ENCODE measurements around the gene RBM22. TPM values are rescaled to one million over a fixed set of nuclear protein-coding genes. Genes with fewer than 3 reads are reported as not detected.

The RBM22 gene
- total RNA-seq, 5 donors from 2014 or later (not counting 1 experiment from before 2014, with no cell fraction given): 73.3 to 98.8 (median 82.3) TPM

DNA sequence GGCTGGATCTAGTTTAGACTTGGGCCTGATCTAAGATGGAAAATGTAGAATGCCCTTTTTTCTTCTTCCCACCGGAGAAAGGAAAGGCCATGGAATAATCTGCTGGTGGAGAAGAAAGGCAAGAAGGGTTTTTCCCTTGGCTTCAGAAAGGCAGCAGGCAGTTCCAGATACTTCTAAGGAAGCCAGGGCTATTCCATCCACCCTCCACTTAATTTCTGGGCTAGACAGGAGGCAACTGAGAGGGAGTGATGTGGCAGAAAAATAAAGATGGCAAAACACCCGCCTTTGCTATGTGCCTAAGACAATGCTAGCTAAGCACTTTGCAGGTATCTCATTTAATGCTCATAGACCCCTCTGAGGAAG is 29.9 kb downstream of the RBM22 start:
- no CpG with 5 or more reads among the region's 2 CpGs for WGBS (ENCODE audit: insufficient coverage)
- H3K27me3 Mint-ChIP-seq: peaks cover 12 to 24% of the 10 kb centered on the region in 2 donors
- H3K36me3 ChIP-seq (ENCODE audit: control insufficient read depth in 2 of 2, extremely low read depth in 1 of 2, insufficient read depth in 1 of 2, low read length in 1 of 2): no peaks in the 10 kb centered on the region
- H3K4me1 ChIP-seq (ENCODE audit: control insufficient read depth in 1 of 2, extremely low read depth in 1 of 2, insufficient read depth in 2 of 2, low read length in 2 of 2): peaks cover 0 to 19% of the 10 kb centered on the region in 2 experiments
- H3K4me1 Mint-ChIP-seq: peaks cover 0 to 17% (median 12%) of the 10 kb centered on the region in 3 donors
- H3K36me3 Mint-ChIP-seq: no peaks in the 10 kb centered on the region
- ChIA-PET POLR2A (interaction anchor here in 1 of 2 donors (0.6 kb wide), 1 partner anchor 27 kb away, joined by 5 read pairs; no protein-coding TSS in a partner anchor), CTCF (interaction anchor here (0.6 to 1.0 kb wide), 2 partner anchors 26 to 176 kb away, joined by 3 to 5 read pairs; partner anchors contain the start of gene IRGM (in 1 of the 2))
- H3K4me3 ChIP-seq (ENCODE audit: control insufficient read depth in 1 of 2, extremely low read depth in 1 of 2, low read length in 1 of 2): no peak overlapping the region
- H3K27ac ChIP-seq (ENCODE audit: low read length): no peak overlapping the region
- ATAC-seq (replicated peaks in 1 of 4): no peak
- peak overlapping the region; percentile 52 to 76 (median 61) for H3K4me3 Mint-ChIP-seq
- H3K27ac Mint-ChIP-seq: no peak overlapping the region
- H3K9me3 ChIP-seq: no peaks in the 10 kb centered on the region
- no peaks in the 10 kb centered on the region for H3K9me3 Mint-ChIP-seq
- DNase-seq: no peak
- peaks cover 0 to 48% of the 10 kb centered on the region in 2 experiments for H3K27me3 ChIP-seq (replicated peaks in 1 of 2; ENCODE audit: control insufficient read depth in 2 of 2, extremely low read depth in 1 of 2, insufficient read depth in 2 of 2, low read length in 1 of 2)

DNA sequence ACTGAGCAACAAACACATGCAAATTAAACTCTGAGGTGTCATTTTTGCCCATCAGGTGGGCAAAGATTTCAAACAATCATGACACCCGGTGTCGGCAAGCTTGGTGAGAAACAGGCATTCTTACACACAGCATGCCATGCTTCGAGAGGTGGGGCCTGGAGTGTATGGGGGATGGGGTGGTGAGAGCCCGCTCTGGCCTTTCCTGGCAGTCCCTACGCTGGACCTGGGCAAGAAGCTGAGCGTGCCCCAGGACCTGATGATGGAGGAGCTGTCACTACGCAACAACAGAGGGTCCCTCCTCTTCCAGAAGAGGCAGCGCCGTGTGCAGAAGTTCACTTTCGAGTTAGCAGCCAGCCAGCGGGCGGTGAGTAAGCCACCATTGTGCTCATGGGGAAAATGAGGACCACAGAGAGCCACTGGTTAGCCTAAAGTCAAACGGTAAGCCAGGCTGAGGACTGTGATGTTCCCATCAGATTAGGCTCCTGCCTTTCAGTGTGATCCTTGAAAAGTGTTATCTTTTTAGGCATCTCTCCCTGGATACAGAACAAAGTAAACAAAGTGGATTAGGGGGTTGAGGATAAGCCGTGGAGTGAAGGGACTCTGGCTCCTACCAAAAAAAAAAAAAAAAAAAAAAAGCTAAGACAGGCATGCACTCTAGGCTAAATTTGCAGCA is 30.5 kb downstream of the RBM22 start:
- peaks cover 0 to 19% of the 10 kb centered on the region in 2 experiments for H3K4me1 ChIP-seq (ENCODE audit: control insufficient read depth in 1 of 2, extremely low read depth in 1 of 2, insufficient read depth in 2 of 2, low read length in 2 of 2)
- H3K4me1 Mint-ChIP-seq: peaks cover 0 to 17% (median 12%) of the 10 kb centered on the region in 3 donors
- no peaks in the 10 kb centered on the region for H3K9me3 ChIP-seq
- ChIA-PET CTCF (interaction anchor here in 1 of 2 donors (0.6 kb wide), 1 partner anchor 25 kb away, joined by 5 read pairs; no protein-coding TSS in a partner anchor), POLR2A (no interaction called here)
- H3K36me3 ChIP-seq (ENCODE audit: control insufficient read depth in 2 of 2, extremely low read depth in 1 of 2, insufficient read depth in 1 of 2, low read length in 1 of 2): no peaks in the 10 kb centered on the region
- no peaks in the 10 kb centered on the region for H3K36me3 Mint-ChIP-seq
- 93% methylated on average over 8 of the region's 14 CpGs for WGBS (ENCODE audit: insufficient coverage)
- no peak overlapping the region for H3K27ac Mint-ChIP-seq
- no peaks in the 10 kb centered on the region for H3K9me3 Mint-ChIP-seq
- no peak overlapping the region for H3K4me3 ChIP-seq (ENCODE audit: control insufficient read depth in 1 of 2, extremely low read depth in 1 of 2, low read length in 1 of 2)
- no peak for ATAC-seq (replicated peaks in 1 of 4)
- peaks cover 12 to 24% of the 10 kb centered on the region in 2 donors for H3K27me3 Mint-ChIP-seq
- H3K27ac ChIP-seq (ENCODE audit: low read length): no peak overlapping the region
- no peak for DNase-seq
- peak overlapping the region; percentile 52 to 76 (median 61) for H3K4me3 Mint-ChIP-seq
- peaks cover 0 to 48% of the 10 kb centered on the region in 2 experiments for H3K27me3 ChIP-seq (replicated peaks in 1 of 2; ENCODE audit: control insufficient read depth in 2 of 2, extremely low read depth in 1 of 2, insufficient read depth in 2 of 2, low read length in 1 of 2)

DNA sequence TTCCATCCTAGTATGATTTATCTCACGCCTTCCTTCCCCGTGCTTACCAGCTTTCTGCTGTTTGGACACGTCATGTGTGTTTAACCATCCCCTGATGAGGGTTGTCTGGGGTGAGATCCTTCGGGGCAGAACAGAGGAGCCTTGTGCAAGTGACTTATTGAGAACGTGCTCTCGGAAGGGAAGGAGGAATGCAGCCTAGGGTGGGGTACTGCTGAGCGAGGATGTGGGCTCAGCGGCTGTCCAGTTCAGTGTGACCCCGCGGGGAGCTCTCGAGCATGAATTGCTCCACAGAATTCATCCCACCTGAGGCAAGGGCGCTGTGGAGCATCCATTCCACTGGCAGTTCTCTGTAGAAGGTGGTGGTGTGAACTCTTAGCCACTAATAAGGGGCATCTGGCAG is 35.8 kb downstream of the RBM22 start:
- DNase-seq (no peak), ATAC-seq (replicated peaks in 1 of 4) (no peak)
- no peaks in the 10 kb centered on the region for H3K36me3 ChIP-seq (ENCODE audit: control insufficient read depth in 2 of 2, extremely low read depth in 1 of 2, insufficient read depth in 1 of 2, low read length in 1 of 2)
- Mint-ChIP-seq H3K27me3 (peaks cover 10 to 17% of the 10 kb centered on the region in 2 donors), H3K9me3 (no peaks in the 10 kb centered on the region), H3K36me3 (no peaks in the 10 kb centered on the region), H3K27ac (no peak overlapping the region), H3K4me3 (no peak overlapping the region), H3K4me1 (no peaks in the 10 kb centered on the region)
- H3K4me3 ChIP-seq (ENCODE audit: control insufficient read depth in 1 of 2, extremely low read depth in 1 of 2, low read length in 1 of 2): no peak overlapping the region
- no peaks in the 10 kb centered on the region for H3K4me1 ChIP-seq (ENCODE audit: control insufficient read depth in 1 of 2, extremely low read depth in 1 of 2, insufficient read depth in 2 of 2, low read length in 2 of 2)
- peaks cover 0 to 39% of the 10 kb centered on the region in 2 experiments for H3K27me3 ChIP-seq (replicated peaks in 1 of 2; ENCODE audit: control insufficient read depth in 2 of 2, extremely low read depth in 1 of 2, insufficient read depth in 2 of 2, low read length in 1 of 2)
- ChIA-PET POLR2A (no interaction called here), CTCF (interaction anchor here in 1 of 2 donors (0.5 kb wide), 1 partner anchor 946 kb away, joined by 3 read pairs; no protein-coding TSS in a partner anchor)
- no peak overlapping the region for H3K27ac ChIP-seq (ENCODE audit: low read length)
- H3K9me3 ChIP-seq: no peaks in the 10 kb centered on the region
- 60% methylated on average over 1 of the region's 12 CpGs for WGBS (ENCODE audit: insufficient coverage)

DNA sequence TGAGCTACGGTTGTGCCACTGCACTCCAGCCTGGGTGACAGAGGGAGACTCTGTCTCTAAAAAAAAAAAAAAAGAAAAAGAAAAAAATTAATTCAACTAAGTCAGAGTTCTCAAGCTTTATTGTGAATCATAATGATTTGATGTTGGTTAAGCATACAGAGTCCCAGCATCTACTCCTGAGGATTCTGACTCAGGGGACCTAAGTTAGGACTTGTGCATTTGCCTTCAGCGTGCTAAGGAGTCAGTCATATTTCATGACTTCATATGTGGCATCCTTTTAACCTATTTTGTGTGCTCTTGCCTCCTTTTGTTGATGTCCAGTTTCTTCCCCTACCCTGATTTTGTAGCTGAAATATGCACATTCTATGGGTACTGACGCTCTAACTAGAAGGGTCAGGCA is 36.9 kb downstream of the RBM22 start:
- WGBS (ENCODE audit: insufficient coverage): 90% methylated on average over 2 of the region's 3 CpGs
- H3K4me1 ChIP-seq (ENCODE audit: control insufficient read depth in 1 of 2, extremely low read depth in 1 of 2, insufficient read depth in 2 of 2, low read length in 2 of 2): no peaks in the 10 kb centered on the region
- Mint-ChIP-seq H3K4me3 (no peak overlapping the region), H3K36me3 (no peaks in the 10 kb centered on the region), H3K4me1 (no peaks in the 10 kb centered on the region), H3K9me3 (no peaks in the 10 kb centered on the region), H3K27ac (no peak overlapping the region), H3K27me3 (peaks cover 7 to 14% of the 10 kb centered on the region in 2 donors)
- no peaks in the 10 kb centered on the region for H3K36me3 ChIP-seq (ENCODE audit: control insufficient read depth in 2 of 2, extremely low read depth in 1 of 2, insufficient read depth in 1 of 2, low read length in 1 of 2)
- H3K9me3 ChIP-seq: no peaks in the 10 kb centered on the region
- no peak overlapping the region for H3K4me3 ChIP-seq (ENCODE audit: control insufficient read depth in 1 of 2, extremely low read depth in 1 of 2, low read length in 1 of 2)
- H3K27ac ChIP-seq (ENCODE audit: low read length): no peak overlapping the region
- ATAC-seq (replicated peaks in 1 of 4): no peak
- POLR2A ChIA-PET: interaction anchor here (0.6 kb wide), 2 partner anchors 39 to 95 kb away, joined by 4 to 5 read pairs; no protein-coding TSS in a partner anchor
- no peak for DNase-seq
- CTCF ChIA-PET: interaction anchor here in 1 of 2 donors (0.5 kb wide), 1 partner anchor 120 kb away, joined by 4 read pairs; no protein-coding TSS in a partner anchor
- H3K27me3 ChIP-seq (replicated peaks in 1 of 2; ENCODE audit: control insufficient read depth in 2 of 2, extremely low read depth in 1 of 2, insufficient read depth in 2 of 2, low read length in 1 of 2): peaks cover 0 to 30% of the 10 kb centered on the region in 2 experiments

GRCh38 chr5:150662731-150663516 is 37.9 kb downstream of the RBM22 start:
- H3K4me3 ChIP-seq (ENCODE audit: control insufficient read depth in 1 of 2, extremely low read depth in 1 of 2, low read length in 1 of 2): no peak overlapping the region
- no peaks in the 10 kb centered on the region for H3K9me3 Mint-ChIP-seq
- H3K4me3 Mint-ChIP-seq: no peak overlapping the region
- no peaks in the 10 kb centered on the region for H3K9me3 ChIP-seq
- peaks cover 7 to 14% of the 10 kb centered on the region in 2 donors for H3K27me3 Mint-ChIP-seq
- no peaks in the 10 kb centered on the region for H3K4me1 ChIP-seq (ENCODE audit: control insufficient read depth in 1 of 2, extremely low read depth in 1 of 2, insufficient read depth in 2 of 2, low read length in 2 of 2)
- no peak overlapping the region for H3K27ac ChIP-seq (ENCODE audit: low read length)
- ChIA-PET CTCF (no interaction called here), POLR2A (no interaction called here)
- H3K4me1 Mint-ChIP-seq: no peaks in the 10 kb centered on the region
- H3K27me3 ChIP-seq (replicated peaks in 1 of 2; ENCODE audit: control insufficient read depth in 2 of 2, extremely low read depth in 1 of 2, insufficient read depth in 2 of 2, low read length in 1 of 2): peaks cover 0 to 26% of the 10 kb centered on the region in 2 experiments
- 80% methylated on average over 2 of the region's 4 CpGs for WGBS (ENCODE audit: insufficient coverage)
- H3K36me3 Mint-ChIP-seq: no peaks in the 10 kb centered on the region
- no peaks in the 10 kb centered on the region for H3K36me3 ChIP-seq (ENCODE audit: control insufficient read depth in 2 of 2, extremely low read depth in 1 of 2, insufficient read depth in 1 of 2, low read length in 1 of 2)
- H3K27ac Mint-ChIP-seq: no peak overlapping the region
- DNase-seq (no peak), ATAC-seq (replicated peaks in 1 of 4) (no peak)

DNA sequence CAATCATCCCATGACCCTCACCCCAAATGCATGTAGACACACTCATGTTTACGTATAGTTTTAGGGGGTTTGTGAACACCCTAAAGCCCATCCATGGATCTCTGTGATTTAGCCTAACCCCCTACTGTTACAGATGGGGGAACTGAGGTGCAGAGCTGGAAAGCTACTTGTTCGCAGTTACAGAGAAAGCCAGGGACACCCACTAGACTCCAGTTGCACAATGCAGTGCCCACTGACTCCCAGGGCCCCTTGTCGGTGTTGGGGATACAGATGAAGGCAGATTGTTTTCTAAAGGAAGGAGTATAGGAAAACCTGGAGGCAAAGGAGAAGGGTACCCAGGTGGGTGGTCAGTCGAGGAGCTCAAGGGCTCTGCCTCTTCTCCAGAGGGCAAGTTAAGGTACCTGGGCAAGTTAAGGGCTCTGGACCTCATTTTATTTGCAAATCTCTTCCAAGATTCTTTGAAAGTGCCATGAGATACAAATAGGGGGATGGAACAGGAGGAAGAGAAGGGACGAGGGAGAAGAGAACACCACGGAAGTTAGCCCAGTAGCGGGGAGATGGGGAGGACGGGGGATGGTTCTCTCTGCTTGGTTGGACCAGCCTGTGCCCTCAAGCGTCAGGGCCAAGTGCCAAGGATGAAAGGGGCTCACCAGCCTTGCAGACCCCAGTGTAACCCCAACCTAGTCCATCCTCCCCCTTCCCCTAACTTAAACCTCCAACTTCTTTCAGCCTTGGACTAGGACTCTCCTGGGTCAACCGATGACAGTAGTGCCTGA is 38.9 kb downstream of the RBM22 start:
- ATAC-seq (replicated peaks in 1 of 4) (no peak), DNase-seq (no peak)
- Mint-ChIP-seq H3K4me1 (peaks cover 0 to 7% (median 7%) of the 10 kb centered on the region in 3 donors), H3K36me3 (no peaks in the 10 kb centered on the region), H3K4me3 (no peak overlapping the region), H3K27me3 (peaks cover 7 to 14% of the 10 kb centered on the region in 2 donors), H3K9me3 (no peaks in the 10 kb centered on the region), H3K27ac (no peak overlapping the region)
- WGBS (ENCODE audit: insufficient coverage): 77% methylated on average over 7 of the region's 10 CpGs
- Histone ChIP-seq H3K36me3 (ENCODE audit: control insufficient read depth in 2 of 2, extremely low read depth in 1 of 2, insufficient read depth in 1 of 2, low read length in 1 of 2) (no peaks in the 10 kb centered on the region), H3K27ac (ENCODE audit: low read length) (no peak overlapping the region), H3K4me1 (ENCODE audit: control insufficient read depth in 1 of 2, extremely low read depth in 1 of 2, insufficient read depth in 2 of 2, low read length in 2 of 2) (peaks cover 0 to 5% of the 10 kb centered on the region in 2 experiments), H3K4me3 (ENCODE audit: control insufficient read depth in 1 of 2, extremely low read depth in 1 of 2, low read length in 1 of 2) (no peak overlapping the region), H3K27me3 (replicated peaks in 1 of 2; ENCODE audit: control insufficient read depth in 2 of 2, extremely low read depth in 1 of 2, insufficient read depth in 2 of 2, low read length in 1 of 2) (peaks cover 0 to 31% of the 10 kb centered on the region in 2 experiments), H3K9me3 (no peaks in the 10 kb centered on the region)
- CTCF ChIA-PET: no interaction called here
- POLR2A ChIA-PET: no interaction called here
